NCI-H526 (cell line): ENCODE results near the gene MIB1.

Experiments
- DNase-seq, 2 experiments: peaks; one replicate each; lab custom pipeline; 2025; lab: John Stamatoyannopoulos, UW

Gene MIB1

DNA sequence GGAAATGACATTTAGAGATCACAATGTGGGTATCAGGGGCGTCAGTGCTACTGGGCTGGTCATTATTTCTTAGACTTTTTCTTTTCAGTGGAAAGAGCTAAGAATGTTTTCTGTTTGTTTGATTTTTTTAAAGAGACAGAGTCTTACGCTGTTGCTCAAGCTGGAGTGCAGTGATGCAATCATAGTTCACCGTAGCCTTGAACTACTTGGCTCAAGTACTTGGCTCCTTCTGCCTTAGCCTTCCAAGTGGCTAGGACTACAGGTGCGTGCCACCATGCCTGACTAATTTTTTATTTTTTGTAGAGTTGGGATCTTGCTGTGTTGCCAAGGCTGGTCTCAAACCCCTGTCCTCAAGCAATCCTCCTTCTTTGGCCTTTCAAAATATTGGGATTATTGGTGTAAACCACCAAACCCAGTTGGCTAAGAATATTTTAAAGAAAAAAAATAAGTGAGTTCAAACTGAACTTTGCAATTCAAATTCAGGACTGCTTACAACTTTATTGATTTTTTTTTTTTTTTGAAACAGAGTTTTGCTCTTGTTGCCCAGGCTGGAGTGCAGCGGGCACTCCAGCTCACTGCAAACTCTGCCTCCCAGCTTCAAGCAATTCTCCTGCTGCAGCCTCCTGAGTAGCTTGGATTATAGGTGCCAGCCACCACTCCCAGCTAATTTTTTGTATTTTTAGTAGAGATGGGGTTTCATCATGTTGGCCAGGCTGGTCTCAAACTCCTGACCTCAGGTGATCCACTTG is 154.2 kb downstream of the MIB1 start:
- no peak for DNase-seq

DNA sequence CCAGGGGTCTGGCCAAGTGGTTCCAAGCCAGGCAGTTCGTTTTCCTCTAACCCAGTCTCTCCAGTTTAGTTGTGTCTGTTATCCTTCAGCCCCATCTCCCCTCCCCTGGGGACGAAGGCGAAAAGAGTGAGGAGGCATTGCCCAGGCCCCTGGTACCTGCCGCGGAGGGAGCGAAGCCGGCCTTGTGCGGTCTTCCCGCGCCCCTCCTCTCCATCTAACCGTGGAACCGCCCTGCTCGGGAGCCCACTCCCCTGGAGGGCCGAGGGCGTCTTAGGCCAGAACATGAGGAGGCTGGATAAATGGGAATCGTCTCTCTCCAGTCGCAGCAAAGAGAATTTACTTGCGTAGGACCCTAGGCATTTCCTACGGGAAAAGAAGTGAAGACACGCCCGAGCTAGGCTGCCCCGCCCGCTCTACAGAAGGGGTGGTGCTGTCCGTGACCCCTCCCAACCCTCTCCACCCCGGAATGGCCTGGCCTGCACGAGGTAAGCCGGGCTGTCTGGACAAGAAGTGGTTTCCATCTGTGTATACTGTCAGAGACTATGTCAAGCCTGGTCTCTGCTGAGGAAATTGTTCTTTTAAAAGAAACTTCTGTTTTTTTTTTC is 156.2 kb downstream of the MIB1 start:
- no peak for DNase-seq

- DNase-seq: peak; percentile 0 to 65
Measured at GRCh38 chr18:21897811-21898210, 157.2 kb downstream of the MIB1 start.

DNA sequence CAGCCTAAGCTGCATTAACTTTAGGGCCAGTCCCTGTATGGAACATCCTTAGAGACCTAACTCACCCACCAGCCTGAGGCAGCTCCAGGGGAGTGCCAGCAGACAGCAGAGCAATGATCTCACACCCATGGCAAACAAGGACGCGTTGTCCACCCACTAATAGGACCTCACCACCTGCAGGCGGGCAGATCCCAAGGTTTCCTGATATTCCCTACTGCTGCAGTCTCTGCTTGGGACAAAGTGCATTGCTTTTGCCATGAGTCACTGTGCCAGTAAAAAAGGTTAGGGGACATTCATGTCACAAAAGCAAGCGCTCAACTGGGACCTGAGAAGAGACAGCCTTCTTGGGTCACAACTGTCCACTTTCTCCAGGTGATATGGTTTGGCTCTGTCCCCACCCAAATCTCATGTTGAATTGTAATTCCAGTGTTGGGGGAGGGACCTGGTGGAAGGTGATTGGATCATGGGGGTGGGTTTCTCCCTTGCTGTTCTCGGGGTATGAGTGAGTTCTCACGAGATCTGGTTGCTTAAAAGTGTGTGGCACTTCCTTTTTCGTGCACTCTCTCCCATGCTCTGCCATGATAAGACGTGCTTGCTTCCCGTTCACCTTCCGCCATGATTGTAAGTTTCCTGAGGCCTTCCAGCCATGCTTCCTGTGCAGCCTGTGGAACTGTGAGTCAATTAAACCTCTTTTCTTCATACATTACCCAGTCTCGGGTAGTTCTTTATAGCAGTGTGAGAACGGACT is 160.2 kb downstream of the MIB1 start:
- DNase-seq: no peak

DNA sequence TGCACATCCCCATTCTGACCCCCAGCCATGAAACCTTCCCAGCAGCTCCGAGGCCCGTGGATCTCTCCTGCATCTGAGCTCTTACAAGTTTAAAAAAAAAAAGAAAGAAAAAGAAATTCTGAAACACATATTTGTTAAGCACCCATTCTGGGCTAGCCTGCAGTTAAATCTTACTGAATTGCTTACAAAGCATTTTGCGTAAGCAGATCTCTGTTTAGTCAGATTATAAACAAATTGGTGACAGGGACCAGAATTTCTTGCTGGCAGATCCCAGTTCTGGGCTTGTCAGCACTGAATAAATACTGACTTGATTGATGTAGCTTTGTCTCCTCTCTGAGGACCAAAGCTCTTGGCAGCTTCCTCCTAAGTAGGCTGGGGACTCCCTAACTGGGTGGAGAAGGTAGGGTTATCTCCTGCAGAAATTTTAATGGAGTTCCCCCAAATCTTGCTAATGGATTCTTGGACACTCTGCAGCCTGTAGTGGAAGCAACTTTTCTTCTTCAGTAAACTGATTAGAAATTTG is 160.9 kb downstream of the MIB1 start:
- no peak for DNase-seq

DNA sequence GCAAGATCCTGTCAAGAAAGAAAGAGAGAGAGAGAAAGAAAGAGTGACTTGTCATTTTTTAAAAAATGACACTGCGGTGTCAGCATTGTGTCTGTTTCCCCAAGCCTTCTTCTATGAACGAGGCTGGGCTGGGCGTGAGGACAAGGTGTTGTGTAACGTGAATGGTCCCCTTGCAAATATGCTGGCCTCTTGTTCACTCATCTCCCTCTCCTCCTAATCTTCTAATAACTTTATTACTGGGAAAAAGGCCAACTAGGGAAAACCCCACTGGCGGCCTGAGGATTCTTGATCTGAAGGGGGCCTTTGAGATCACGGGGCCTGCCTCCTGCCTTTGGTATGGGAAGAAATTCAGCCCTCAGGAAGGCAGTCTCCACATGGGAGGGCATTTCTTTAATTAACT is 163.1 kb downstream of the MIB1 start:
- no peak for DNase-seq

- no peak for DNase-seq
Measured at GRCh38 chr18:21904856-21905255, 164.3 kb downstream of the MIB1 start.

DNA sequence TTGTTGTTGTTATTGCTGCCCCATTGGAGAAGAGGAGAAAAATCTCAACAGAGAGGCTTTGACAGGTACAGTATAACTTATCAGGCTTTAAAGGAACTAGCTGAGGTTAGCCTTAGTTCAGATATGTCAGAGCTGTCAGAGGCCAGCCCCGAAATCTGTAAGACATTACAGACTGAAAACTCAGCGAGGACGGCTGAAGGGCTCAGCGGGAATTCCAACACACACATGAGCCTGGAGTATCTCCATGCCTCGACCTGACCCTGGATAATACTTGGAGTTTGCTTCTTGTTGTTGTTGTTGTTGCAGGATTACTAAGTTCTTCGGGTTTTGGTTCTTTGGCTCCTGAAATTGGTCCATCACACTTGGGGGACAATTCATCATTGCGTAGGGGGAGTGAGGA is 166.9 kb downstream of the MIB1 start:
- no peak for DNase-seq

- no peak for DNase-seq
Measured at GRCh38 chr18:21908711-21909110, 168.1 kb downstream of the MIB1 start.

- no peak for DNase-seq
Measured at GRCh38 chr18:21910906-21911305, 170.3 kb downstream of the MIB1 start.

GRCh38 chr18:21911551-21911950 is 171.0 kb downstream of the MIB1 start:
- no peak for DNase-seq

- peak in 1 of 2 experiments; percentile 16 for DNase-seq
Measured at GRCh38 chr18:21912339-21913239, 172.0 kb downstream of the MIB1 start.

GRCh38 chr18:21914739-21915319 is 174.2 kb downstream of the MIB1 start:
- DNase-seq: peak; percentile 37 to 62

- no peak for DNase-seq
Measured at GRCh38 chr18:21915546-21915945, 175.0 kb downstream of the MIB1 start.

DNA sequence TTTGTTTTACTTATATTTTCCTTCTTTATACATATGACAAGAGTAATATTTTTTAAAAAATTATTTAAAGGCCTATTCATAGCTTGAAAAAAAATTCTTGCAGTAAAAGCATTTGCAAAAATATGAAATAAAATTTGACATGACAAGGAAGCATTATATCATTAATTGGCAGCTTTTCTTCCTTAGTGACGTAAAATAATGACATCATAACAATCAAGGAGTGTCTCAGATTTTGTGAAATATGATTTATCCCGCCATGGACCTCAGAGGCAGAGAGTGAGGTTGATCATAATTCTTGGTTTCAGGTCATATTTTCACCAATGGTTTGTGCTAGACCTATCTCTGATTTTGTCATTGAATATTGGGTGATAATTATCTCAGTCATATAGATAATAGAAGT is 176.0 kb downstream of the MIB1 start:
- no peak for DNase-seq

GRCh38 chr18:21918693-21919092 is 178.1 kb downstream of the MIB1 start:
- no peak for DNase-seq
